ENCODE measurements around the gene NT5C1B.

The NT5C1B gene

GRCh38 chr2:18620867-18621632 lies 31.7 kb upstream of the NT5C1B start:
- WGBS, 2 experiments = 91% methylated on average over 1 of the region's 2 CpGs; no CpG with 5 or more reads in 1 of the 2 experiments
- H3K27me3 ChIP-seq (ENCODE audit: control insufficient read depth, insufficient read depth, low read length, poor library complexity, severe bottlenecking) = no peaks in the 10 kb centered on the region
- no peaks in the 10 kb centered on the region for H3K9me3 ChIP-seq (ENCODE audit: control insufficient read depth, low read length)
- no peaks in the 10 kb centered on the region for H3K36me3 ChIP-seq (ENCODE audit: control insufficient read depth, insufficient read depth, low read length)
- no peak overlapping the region for H3K27ac ChIP-seq (ENCODE audit: insufficient read depth, low read depth, low read length, poor library complexity, severe bottlenecking)
- H3K4me1 ChIP-seq (ENCODE audit: control insufficient read depth, insufficient read depth, low read length) = no peaks in the 10 kb centered on the region
- no peak overlapping the region for H3K4me3 ChIP-seq (ENCODE audit: insufficient read depth, low read depth, low read length)

GRCh38 chr2:18619091-18619490 lies 29.7 kb upstream of the NT5C1B start:
- H3K4me1 ChIP-seq (ENCODE audit: control insufficient read depth, insufficient read depth, low read length) = no peaks in the 10 kb centered on the region
- no peaks in the 10 kb centered on the region for H3K27me3 ChIP-seq (ENCODE audit: control insufficient read depth, insufficient read depth, low read length, poor library complexity, severe bottlenecking)
- WGBS, 2 experiments = 98% methylated on average over 2 of the region's 2 CpGs; no CpG with 5 or more reads in 1 of the 2 experiments
- H3K27ac ChIP-seq (ENCODE audit: insufficient read depth, low read depth, low read length, poor library complexity, severe bottlenecking) = no peak overlapping the region
- H3K36me3 ChIP-seq (ENCODE audit: control insufficient read depth, insufficient read depth, low read length) = no peaks in the 10 kb centered on the region
- H3K4me3 ChIP-seq (ENCODE audit: insufficient read depth, low read depth, low read length) = no peak overlapping the region
- H3K9me3 ChIP-seq (ENCODE audit: control insufficient read depth, low read length) = no peaks in the 10 kb centered on the region

DNA sequence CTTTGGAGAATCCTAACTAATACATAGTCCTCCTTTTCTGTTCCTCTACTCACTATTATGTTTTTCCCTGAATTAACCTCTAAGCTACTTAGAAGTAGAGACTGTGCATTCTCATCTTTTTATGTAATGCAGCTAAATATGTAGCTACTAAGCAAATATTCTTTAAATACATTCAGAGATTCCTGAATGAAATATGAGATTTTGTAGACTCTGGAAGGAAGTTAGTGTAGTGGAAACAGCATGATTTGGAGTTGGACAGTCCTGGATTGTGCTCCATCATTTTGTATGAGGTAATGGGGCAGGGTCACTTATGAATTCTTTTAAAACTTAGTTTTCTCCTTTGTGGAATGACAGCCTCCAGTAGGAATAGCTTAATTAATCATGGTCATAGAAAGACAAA lies 24.7 kb upstream of the NT5C1B start:
- H3K4me3 ChIP-seq (ENCODE audit: insufficient read depth, low read depth, low read length) = no peak overlapping the region
- no peaks in the 10 kb centered on the region for H3K4me1 ChIP-seq (ENCODE audit: control insufficient read depth, insufficient read depth, low read length)
- H3K27ac ChIP-seq (ENCODE audit: insufficient read depth, low read depth, low read length, poor library complexity, severe bottlenecking) = no peak overlapping the region
- no peaks in the 10 kb centered on the region for H3K27me3 ChIP-seq (ENCODE audit: control insufficient read depth, insufficient read depth, low read length, poor library complexity, severe bottlenecking)
- H3K36me3 ChIP-seq (ENCODE audit: control insufficient read depth, insufficient read depth, low read length) = no peaks in the 10 kb centered on the region
- H3K9me3 ChIP-seq (ENCODE audit: control insufficient read depth, low read length) = no peaks in the 10 kb centered on the region

DNA sequence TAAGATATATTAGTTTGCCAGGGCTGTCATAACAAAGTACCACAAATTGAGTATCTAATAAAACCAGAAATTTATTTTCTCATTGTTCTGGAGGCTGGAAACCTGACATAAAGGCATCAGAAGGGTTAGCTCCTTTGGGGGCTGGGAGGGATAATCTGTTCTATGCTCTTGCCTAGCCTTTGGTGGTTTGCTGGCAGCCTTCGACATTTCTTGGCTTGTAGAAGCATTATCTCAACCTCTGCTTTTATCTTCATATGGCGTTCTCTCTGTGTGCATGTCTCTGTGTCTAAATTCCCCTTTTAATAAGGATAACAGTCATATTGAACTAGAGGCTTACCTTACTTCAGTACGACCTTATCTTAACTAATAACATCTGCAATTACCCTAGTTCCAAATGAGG lies 22.8 kb upstream of the NT5C1B start:
- H3K27me3 ChIP-seq (ENCODE audit: control insufficient read depth, insufficient read depth, low read length, poor library complexity, severe bottlenecking) = no peaks in the 10 kb centered on the region
- H3K27ac ChIP-seq (ENCODE audit: insufficient read depth, low read depth, low read length, poor library complexity, severe bottlenecking) = no peak overlapping the region
- H3K4me1 ChIP-seq (ENCODE audit: control insufficient read depth, insufficient read depth, low read length) = no peaks in the 10 kb centered on the region
- no peaks in the 10 kb centered on the region for H3K36me3 ChIP-seq (ENCODE audit: control insufficient read depth, insufficient read depth, low read length)
- 86 to 94% methylated on average over 2 of the region's 3 CpGs for WGBS, 2 experiments
- H3K4me3 ChIP-seq (ENCODE audit: insufficient read depth, low read depth, low read length) = no peak overlapping the region
- H3K9me3 ChIP-seq (ENCODE audit: control insufficient read depth, low read length) = no peaks in the 10 kb centered on the region

DNA sequence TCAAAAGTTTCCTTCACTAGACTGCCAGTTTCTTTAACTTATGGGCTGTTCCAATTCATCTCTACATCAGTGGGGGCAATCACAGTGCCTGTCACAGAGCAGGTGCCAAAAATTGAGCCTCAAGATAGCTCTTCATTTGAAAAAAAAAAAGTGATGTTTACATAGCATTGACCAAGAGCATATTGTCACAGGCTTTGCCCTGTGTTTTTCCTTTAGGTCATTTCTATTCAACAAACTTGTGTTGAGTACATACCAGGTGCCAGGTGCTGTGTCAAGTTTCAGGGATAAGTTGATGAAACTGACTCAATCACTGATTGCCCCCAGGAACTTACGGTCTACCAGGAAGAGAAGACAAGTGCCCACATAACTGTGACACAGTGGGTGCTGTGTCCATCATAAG lies 22.2 kb upstream of the NT5C1B start:
- Histone ChIP-seq H3K4me3 (ENCODE audit: insufficient read depth, low read depth, low read length) (no peak overlapping the region), H3K9me3 (ENCODE audit: control insufficient read depth, low read length) (no peaks in the 10 kb centered on the region), H3K4me1 (ENCODE audit: control insufficient read depth, insufficient read depth, low read length) (no peaks in the 10 kb centered on the region), H3K27me3 (ENCODE audit: control insufficient read depth, insufficient read depth, low read length, poor library complexity, severe bottlenecking) (no peaks in the 10 kb centered on the region), H3K27ac (ENCODE audit: insufficient read depth, low read depth, low read length, poor library complexity, severe bottlenecking) (no peak overlapping the region), H3K36me3 (ENCODE audit: control insufficient read depth, insufficient read depth, low read length) (no peaks in the 10 kb centered on the region)
- whole genome bisulfite sequencing, 2 experiments = 96 to 97% methylated on average over 1 of the region's 1 CpG

- Histone ChIP-seq H3K27me3 (ENCODE audit: control insufficient read depth, insufficient read depth, low read length, poor library complexity, severe bottlenecking) (no peaks in the 10 kb centered on the region), H3K9me3 (ENCODE audit: control insufficient read depth, low read length) (no peaks in the 10 kb centered on the region), H3K4me1 (ENCODE audit: control insufficient read depth, insufficient read depth, low read length) (no peaks in the 10 kb centered on the region), H3K36me3 (ENCODE audit: control insufficient read depth, insufficient read depth, low read length) (no peaks in the 10 kb centered on the region), H3K4me3 (ENCODE audit: insufficient read depth, low read depth, low read length) (no peak overlapping the region), H3K27ac (ENCODE audit: insufficient read depth, low read depth, low read length, poor library complexity, severe bottlenecking) (no peak overlapping the region)
- WGBS, 2 experiments = 86 to 87% methylated on average over 5 of the region's 5 CpGs
These were observed 21.8 kb upstream of the NT5C1B start for GRCh38 chr2:18611184-18611583.

DNA sequence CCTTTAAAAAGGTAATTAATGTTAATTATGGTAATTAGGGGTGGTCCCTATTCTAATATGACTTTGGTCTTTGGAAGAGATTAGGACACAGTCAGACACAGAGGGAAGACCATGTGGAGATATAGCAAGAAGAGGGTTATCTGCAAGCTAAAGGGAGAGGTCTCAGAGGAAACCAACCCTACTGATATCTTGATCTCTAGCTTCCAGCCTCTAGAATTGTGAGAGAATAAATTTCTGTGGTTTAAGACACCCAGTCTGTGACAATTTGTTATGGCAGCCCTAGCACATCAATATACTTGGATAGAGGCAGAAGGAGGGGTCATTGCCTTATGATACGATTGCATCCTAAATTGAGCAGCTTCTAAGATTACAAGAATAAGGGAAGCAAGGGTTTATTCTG lies 21.3 kb upstream of the NT5C1B start:
- H3K27ac ChIP-seq (ENCODE audit: insufficient read depth, low read depth, low read length, poor library complexity, severe bottlenecking) = no peak overlapping the region
- no peaks in the 10 kb centered on the region for H3K27me3 ChIP-seq (ENCODE audit: control insufficient read depth, insufficient read depth, low read length, poor library complexity, severe bottlenecking)
- H3K4me1 ChIP-seq (ENCODE audit: control insufficient read depth, insufficient read depth, low read length) = no peaks in the 10 kb centered on the region
- WGBS, 2 experiments = 95 to 100% methylated on average over 1 of the region's 1 CpG
- no peaks in the 10 kb centered on the region for H3K36me3 ChIP-seq (ENCODE audit: control insufficient read depth, insufficient read depth, low read length)
- no peaks in the 10 kb centered on the region for H3K9me3 ChIP-seq (ENCODE audit: control insufficient read depth, low read length)
- H3K4me3 ChIP-seq (ENCODE audit: insufficient read depth, low read depth, low read length) = no peak overlapping the region

DNA sequence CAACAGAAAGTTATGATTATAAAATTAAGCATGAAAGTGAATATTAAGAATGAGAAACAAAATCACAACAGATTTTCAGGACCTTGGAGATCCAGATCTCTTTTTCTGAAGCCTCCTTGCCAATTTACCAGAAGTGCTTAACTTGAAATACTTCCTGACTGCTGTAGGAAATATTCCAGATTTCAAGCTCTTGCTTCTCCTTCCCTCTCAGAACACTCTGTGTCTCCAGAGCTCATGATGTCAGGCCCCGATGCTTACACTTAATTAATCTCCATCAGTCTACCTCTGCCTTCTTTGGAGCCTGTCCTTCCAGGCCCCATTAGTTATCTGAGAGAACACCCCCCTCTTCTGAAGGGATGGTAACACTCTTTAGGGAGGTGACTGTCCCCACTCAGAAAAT lies 20.7 kb upstream of the NT5C1B start:
- Histone ChIP-seq H3K27me3 (ENCODE audit: control insufficient read depth, insufficient read depth, low read length, poor library complexity, severe bottlenecking) (no peaks in the 10 kb centered on the region), H3K27ac (ENCODE audit: insufficient read depth, low read depth, low read length, poor library complexity, severe bottlenecking) (no peak overlapping the region), H3K9me3 (ENCODE audit: control insufficient read depth, low read length) (no peaks in the 10 kb centered on the region), H3K4me1 (ENCODE audit: control insufficient read depth, insufficient read depth, low read length) (no peaks in the 10 kb centered on the region), H3K36me3 (ENCODE audit: control insufficient read depth, insufficient read depth, low read length) (no peaks in the 10 kb centered on the region), H3K4me3 (ENCODE audit: insufficient read depth, low read depth, low read length) (no peak overlapping the region)
- 85 to 87% methylated on average over 1 of the region's 1 CpG for WGBS, 2 experiments

DNA sequence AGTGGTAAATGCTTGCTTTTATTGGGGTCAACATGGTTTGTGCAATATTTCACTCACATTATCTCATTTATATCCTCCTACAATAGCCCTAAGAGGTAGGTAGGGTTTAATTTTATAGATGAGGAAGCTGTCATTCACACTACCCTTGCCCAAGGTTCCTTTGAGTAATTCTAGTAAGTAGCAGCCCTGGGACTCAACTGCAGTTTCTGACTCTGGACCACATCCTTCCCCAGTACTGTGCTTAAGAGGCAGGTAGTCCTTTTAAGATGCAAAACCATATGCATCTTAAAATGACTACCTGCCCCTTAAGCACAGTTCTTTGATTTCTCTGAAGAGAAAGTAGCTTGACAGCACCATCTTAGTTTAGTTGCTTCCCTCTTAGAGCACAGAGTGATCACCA lies 15.7 kb upstream of the NT5C1B start:
- Histone ChIP-seq H3K36me3 (ENCODE audit: control insufficient read depth, insufficient read depth, low read length) (no peaks in the 10 kb centered on the region), H3K4me1 (ENCODE audit: control insufficient read depth, insufficient read depth, low read length) (no peaks in the 10 kb centered on the region), H3K27me3 (ENCODE audit: control insufficient read depth, insufficient read depth, low read length, poor library complexity, severe bottlenecking) (no peaks in the 10 kb centered on the region), H3K4me3 (ENCODE audit: insufficient read depth, low read depth, low read length) (no peak overlapping the region), H3K27ac (ENCODE audit: insufficient read depth, low read depth, low read length, poor library complexity, severe bottlenecking) (no peak overlapping the region), H3K9me3 (ENCODE audit: control insufficient read depth, low read length) (no peaks in the 10 kb centered on the region)

DNA sequence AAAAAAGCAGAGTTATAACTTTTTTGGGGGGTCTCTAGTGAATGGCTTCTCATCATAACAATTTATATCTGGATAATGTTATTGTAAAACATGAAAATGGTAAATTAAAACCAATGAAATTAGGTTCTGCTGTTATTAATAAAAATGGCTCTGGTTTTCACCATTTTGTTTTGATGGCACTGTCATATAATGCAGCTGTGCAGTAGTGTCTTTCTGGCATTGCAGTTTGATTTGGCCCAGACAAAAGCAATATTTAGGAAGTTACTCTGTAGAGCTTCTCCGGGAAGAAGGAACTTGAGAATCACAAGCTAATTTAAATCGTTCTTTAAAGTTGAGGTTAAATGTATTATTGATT lies 15.1 kb upstream of the NT5C1B start:
- Histone ChIP-seq H3K4me3 (ENCODE audit: insufficient read depth, low read depth, low read length) (no peak overlapping the region), H3K27me3 (ENCODE audit: control insufficient read depth, insufficient read depth, low read length, poor library complexity, severe bottlenecking) (no peaks in the 10 kb centered on the region), H3K27ac (ENCODE audit: insufficient read depth, low read depth, low read length, poor library complexity, severe bottlenecking) (no peak overlapping the region), H3K4me1 (ENCODE audit: control insufficient read depth, insufficient read depth, low read length) (no peaks in the 10 kb centered on the region), H3K9me3 (ENCODE audit: control insufficient read depth, low read length) (no peaks in the 10 kb centered on the region), H3K36me3 (ENCODE audit: control insufficient read depth, insufficient read depth, low read length) (no peaks in the 10 kb centered on the region)
- WGBS, 2 experiments = 93 to 97% methylated on average over 2 of the region's 2 CpGs

Measured in ectodermal cell (in vitro differentiated cells).